HUDEP-2 (cell line): ENCODE results near the gene BCL11B.

Experiments
- DNase-seq, 76 experiments: peaks; one replicate each; lab custom pipeline; 2025; ENCODE audit not compliant: unreplicated experiment in 76 of 76; lab: John Stamatoyannopoulos, UW

BCL11B gene

DNA sequence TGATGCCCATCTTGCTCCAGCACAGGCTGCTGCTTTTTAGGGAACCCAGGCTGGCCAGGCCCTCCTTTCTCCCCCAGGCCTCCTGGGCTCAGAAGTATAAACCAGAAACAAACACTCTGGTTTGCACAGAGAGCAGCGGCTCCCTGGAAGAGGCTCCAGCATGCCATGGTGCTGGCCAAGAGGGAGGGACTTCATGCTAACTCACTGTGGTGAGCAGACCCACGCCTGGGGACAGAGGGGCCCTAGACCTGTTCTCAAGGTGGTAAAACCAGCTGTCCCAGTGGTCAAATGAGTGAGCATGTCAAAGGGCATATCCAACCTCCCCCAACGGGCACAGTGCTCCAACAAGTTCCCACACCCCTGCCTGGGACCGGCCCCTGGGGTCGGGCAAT, 15.5 kb downstream of the BCL11B start:
- no peak for DNase-seq

DNA sequence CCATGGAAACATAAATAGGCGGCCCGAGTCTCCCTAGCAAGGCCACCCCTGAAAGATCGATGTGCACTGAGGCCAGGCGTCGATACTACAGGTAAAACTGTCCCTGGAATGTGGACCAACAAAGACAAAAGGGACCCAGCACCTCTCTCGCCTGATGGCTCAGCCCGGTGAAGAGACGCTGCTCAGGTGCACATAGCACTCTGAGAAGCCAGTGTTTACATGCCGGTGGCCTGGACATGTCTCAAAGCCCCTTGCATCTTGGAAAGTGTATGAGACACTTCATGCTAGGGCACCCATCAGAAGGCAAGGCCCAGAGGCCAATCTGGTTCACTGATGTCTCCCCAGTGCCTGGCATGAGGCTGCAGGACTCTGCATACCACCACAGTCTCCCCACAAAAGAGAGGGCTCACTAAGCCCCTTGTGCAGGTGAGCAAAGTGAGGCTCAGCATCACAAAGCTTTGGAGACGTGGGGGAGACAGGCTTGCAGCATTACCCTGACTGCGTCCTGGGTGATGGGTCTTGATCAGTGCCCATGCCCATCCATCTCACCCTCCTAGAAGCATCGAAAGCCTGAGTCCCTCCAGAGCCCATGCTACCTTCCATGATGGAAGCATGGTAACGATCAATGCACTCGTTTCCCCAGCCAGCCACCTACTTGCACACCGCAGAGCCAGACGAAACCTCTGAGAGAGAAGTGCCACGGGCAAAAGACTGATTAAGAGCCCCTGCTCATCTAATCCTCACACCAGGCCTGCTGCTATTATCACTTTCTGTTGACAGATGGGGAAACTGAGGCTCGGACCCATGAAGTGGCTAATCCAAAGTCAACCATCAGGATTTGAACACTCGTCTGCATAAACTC, 16.1 kb downstream of the BCL11B start:
- DNase-seq, result no peak

DNA sequence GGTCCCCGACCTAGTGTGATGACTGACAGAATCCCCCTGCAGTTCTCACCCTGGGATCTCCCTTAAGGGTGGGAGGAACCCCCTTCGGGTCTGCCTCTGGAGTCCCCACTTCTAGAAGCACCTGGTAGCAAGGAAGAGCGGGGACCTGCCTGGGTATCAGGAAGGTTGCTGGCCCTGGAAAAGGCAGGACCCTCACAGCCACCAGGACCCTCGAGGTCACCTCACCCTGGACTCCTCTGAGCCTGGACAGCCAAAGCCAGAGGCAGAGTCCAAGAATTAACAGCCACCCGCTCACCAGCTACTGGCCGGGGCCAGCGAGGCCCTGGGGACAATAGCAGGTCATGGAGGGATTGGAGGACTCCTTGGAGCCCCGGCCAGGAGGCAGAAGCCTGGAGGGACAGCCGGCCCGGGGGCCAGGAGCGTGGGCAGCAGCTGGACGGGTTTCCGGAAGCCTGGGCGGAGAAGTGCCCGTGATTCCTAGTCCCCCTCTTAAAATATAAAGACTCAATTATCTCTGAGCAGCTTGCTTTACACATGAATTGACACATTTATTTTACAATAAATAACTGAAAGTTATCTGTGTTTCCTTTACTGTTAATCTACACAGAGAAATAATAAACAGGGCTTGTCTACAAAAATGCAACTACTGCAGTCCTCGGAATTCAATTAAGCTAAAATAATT, 17.5 kb downstream of the BCL11B start:
- no peak for DNase-seq

DNA sequence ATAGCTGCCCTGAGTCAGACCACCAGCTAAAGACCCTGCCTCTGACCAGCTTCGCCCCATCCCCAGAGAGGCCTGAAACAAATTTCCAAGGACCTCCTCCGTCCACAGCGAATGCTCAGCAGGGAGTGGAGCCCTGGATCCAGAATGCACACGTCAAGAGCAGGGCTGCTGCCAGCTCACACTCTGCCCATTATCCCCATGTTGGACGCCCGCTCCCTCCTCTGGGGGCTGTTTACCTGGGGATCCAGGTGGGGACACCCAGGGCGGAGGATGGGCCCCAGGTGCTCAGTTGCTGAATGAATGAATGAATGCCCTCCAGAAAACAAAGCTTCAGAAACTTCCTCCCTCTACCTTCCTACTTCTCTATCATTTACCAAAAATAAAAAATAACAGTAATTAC, 18.1 kb downstream of the BCL11B start:
- no peak for DNase-seq

DNA sequence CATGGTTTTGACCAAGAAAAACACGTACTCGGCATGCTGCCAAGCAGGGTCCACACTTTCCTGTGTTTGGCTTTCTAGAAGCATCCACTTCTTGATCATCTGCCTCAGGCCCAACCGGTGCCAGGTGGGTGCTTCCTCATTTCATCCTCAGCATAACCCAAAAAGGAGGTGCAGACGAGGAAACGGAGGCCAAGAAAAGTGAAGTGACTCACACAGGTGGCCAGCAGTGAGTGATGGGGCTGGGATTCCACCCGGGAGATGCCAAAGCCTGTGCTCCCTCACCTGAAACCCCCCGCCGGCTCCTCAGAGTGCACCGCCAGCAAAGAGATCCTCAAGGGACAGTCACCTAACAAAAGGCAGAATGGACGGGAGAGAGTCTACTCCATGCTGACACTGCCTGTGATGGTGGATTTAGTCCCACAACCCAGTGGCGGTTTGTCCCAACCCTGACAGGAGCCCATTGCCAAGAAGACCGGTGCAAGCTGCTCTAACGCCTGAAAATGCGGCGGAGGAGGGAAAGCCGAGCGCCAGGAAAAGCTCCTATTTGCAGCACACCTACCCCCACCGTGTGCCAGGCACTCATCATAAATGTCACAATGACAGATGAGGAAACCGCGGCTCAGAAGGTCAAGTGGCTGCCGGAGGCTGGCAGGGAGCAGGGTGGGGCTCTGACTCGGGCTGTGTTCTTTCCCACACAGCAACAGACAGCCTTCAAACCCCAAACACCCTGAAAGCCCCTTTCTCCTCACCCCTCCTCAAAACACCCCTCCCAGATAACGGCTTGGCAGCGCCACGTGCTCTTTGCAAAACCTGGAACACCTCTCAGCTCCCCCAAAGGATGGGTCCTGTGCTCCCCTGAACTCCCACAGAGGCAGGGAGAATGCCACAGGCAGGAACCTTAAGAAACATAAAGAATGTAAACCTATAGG, 18.8 kb downstream of the BCL11B start:
- DNase-seq, result no peak

DNA sequence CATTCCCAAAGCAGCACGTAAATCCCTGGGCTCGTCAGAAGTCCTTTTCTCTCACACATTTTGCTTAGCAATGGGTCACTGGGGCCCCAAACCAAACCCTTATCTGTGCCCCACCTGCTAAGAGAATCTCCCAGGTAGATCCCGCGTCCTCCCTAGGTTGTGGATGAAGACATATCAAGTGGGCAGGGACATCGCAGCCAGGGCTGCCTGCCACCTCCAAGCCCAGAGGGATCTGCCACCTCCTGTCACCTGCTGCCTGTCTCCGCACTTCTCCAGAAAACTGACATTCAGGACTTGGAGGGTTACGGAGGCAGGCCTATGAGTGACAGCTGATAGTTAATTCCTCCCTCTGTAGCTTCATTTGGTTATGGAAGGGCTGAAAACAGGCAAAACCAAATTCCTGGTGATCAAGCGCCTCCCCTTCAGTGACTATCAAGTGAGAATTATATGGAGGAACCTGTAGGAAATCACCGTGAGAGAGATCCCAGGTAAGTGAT, 19.5 kb downstream of the BCL11B start:
- DNase-seq, result no peak

DNA sequence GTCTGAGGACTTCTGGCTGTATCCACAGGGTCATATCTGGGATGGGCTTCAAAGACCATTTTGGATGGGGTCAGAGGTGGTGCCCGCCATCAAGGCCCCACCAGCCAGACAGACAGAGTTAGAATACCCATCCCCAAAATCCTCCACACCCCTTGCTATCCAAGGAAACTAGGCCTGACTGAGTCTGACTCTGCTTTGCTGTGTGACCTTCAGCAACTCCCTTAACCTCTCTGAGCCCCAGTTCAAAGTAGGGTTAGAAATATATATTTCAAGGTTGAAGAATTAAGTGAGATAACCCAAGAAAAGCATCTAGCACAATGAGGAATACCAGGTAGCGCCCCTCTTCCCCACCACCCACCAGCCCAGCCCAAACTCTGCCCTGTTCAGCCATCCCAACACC, 20.3 kb downstream of the BCL11B start:
- DNase-seq, result no peak

DNA sequence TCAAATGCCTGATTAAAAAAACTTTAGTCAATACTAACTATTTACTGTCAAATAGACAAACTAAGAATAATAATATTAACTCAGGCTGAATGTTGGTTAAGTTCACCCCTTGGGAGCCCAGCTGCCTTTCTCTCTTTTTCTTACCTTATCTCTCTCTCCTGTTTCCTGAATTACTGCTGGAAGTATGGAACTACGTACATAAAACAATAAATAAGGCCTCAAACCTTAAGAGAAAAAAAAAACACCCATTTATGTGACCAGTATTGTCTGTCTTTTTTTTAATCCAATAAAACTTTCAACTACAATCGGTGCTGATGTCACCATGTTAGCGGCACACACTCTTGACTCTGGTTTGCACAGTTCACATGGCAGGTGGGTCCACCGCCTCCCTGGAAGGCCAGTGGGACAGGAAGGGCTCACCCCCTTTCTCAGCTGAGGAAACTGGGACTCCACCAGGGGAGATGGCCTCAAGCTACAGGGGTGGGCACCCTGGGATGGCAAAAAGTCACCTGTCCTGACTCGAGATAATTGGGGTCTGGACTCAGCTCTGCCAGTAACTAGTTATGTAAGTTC, 21.3 kb downstream of the BCL11B start:
- no peak for DNase-seq

DNA sequence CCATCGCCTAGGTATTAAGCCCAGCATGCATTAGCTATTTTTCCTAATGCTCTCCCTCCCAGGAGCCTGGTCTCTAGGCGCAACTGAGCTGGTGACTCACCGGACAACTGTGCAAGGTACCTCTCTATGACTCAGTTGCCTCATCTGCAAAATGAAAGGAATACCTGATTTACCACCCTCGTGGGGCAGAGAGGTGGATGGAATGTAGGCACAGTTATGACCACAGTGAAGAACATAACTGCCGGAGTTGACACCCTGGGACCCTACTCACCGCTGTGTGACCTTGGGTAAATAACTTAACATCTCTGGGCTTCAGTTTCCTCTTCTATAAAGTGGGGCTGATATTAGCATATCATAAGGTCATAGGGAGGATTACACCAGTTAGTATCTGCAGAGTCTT, 22.6 kb downstream of the BCL11B start:
- no peak for DNase-seq

DNA sequence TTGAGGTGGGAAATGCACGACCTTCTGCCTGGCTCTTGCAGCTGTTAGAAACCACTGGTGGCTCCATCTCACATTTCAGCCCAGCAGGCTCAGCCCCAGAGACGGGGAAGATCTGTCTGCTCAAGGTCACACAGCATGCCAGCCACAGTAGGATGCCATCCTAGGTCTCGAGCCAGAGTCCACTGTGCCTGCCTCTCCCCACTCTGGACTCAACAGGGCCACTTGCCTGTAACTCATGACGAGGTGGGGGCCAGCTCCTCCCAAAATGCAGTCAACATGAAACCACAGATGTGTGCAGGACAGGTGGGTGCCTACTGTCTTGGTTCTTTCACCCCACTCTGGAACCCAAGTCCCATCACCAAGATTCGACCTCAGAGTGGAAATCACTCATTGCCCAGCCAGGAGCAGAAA, 23.2 kb downstream of the BCL11B start:
- DNase-seq, result no peak

DNA sequence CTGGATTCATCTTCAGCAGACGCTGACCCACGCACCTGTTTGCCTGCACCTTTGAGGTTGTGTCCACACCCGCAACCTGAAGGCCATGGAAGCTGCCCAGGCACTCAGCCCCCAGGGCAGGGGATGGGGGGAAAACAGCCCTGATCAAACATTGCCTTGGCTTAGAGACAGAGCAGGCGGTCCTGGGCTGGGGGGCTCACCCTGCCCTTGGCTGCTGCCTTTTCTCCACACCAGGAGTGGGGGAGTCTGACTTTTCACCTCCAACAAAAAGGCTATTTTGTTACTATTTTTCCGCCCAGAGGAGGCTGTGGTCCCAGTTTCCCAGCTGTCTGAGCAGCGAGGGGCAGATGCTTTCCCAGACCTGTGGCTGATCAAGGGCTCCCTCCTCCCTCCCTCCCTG, 24.2 kb downstream of the BCL11B start:
- DNase-seq, result no peak

DNA sequence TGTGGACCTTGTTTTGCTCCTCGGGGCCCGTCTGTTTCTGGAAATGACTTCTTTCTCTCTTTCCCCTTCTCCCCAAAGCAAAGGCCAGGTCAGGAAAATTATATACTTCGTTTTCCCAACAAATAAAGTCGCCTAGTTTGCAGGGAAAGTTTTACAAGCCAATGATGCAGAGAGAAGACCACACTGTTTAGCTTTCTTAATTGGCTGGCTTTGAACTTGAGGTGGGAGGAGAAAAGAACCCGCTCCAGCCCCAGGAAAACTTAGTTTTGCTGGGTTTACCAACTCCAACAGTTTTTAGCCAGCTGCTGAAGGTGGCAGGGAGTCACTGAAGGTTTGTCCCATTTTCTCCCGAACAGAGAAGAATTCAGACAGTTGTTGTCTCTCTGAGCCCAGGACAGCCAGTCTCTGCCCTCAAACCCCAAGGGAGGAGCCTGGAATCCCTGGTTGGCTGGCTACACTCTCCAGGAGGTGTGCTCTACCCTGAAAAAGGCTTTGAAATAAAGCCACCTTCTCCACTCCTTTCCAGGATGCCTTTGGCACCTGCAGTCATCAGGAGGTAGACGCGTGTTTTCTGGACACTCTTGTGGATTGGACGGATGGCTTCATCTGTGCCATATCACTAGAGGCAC, 24.8 kb downstream of the BCL11B start:
- no peak for DNase-seq

DNA sequence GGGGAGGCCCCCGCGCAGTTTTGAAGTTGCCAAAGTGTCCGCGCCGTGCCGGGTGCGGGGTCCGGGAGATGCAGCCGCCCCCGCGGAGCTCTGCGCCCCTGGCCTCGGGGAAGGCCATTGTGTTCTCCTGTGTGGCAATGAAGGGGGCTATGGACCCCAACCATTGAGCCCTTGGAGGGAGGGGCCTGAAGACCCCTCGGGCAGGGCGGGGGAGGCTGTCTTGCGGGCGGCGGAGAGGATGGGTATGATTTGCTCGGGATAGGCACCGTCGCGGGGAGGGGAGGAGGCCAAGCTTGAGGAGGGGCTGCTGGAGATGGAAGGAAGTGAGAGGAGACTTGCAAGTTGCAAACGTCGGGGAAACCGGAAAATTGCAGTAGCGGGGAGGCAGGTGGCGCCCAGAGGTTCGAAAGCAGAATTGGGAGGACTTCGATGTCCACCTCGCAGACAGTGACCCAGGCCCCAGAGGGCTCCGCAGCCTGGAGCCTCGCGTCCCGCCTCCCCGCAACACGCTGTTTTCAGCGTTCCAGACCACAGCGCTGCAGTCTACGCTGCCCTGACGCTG, 25.4 kb downstream of the BCL11B start:
- no peak for DNase-seq

DNA sequence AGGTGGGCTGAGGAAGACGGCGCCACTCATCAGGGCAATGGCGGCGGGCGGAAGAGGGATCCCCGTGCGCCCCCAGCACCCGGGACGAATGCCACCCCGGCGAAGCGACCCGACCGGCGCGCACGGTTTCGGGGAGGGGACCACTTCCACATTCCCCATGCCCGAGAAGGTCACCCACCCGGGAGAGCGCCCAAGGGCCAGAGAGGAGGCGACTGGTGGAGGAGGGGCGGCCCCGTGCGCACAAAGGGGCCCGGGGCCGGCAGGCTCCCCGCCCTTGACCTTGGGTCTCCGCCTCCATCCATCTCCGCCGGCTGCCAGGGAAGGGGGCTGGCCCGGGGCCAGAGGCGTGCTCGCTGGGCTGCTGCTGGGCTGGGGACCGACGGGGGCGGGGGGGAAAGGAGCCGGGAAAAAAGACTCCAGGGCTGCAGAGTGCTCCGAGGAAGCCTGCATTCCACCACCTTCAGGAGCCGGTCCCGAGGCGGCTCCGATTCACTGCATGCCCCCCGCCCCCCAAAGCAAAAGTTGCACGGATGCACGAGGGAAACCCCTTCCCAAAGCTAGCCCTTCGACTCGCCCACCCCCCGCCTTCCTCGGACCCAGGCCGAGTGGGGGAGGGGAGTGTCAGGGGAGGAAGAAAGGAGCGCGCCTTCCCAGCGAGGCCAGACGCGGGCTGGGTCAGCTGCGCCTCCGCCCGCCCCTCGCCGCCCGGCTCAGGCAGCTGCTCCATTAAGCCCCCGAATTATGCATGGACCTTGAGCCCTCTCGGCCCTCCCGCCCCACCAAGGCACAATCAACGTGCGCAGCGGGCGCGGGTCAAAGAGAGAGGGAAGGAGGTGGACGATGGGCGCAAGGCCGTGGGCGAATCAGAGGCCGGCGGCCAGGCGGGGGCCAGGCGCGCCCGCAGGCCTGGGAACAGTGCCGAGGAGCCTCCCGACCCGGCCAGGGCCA, 26.2 kb downstream of the BCL11B start:
- DNase-seq, result no peak

DNA sequence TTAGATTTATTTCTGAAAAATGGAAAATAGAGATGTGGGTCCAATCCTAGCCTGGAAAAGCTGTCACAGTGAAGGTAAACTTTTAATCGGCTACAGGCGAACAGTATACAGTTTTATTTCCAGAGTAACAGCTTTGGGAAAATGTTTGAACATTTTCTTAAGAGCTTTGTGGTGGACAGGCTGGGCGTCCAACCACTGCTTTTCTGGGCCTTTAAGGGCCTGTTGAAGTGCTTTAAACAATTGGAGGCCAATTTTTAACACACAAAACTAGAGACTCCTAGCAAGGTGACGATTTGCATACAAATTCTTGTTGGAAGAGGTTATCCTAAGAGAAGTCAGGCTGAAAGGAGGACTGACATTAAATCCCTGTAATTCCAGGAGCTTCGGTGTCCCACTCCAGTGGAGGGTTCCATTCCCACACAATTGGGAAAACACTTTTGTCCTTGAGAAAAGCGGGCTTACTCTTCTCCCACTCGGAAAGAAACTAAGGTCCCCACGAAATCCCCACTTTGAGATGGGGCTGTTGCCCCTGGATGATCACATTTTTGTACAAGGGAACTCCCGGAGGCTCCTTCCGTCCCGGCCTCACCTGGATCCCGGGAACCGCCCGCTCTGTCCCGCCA, 26.9 kb downstream of the BCL11B start:
- DNase-seq, result no peak

DNA sequence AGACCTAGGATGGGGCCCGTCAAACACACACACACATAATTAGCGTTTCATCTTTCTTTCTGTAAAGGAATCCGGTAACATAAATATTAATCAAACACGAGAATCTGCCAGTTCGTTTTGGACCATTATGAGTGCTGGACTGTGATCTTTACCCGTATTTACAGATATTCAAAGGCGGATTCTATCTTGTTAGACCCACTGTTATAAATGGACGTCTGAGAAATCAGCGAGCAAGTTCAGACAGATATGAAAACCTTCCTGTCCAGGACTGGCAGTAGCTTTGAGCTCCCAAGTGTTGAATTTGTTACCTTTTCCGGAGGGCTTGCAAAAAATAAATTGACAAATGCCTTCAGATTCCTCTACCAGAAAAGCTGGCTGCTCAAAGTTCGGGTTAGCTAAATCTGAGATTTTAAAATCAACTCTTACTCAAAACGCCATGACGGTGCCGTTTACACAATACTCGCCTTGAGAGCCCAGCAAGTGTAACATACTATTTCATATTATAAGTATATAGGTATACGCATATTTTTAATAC, 27.6 kb downstream of the BCL11B start:
- DNase-seq, result no peak

DNA sequence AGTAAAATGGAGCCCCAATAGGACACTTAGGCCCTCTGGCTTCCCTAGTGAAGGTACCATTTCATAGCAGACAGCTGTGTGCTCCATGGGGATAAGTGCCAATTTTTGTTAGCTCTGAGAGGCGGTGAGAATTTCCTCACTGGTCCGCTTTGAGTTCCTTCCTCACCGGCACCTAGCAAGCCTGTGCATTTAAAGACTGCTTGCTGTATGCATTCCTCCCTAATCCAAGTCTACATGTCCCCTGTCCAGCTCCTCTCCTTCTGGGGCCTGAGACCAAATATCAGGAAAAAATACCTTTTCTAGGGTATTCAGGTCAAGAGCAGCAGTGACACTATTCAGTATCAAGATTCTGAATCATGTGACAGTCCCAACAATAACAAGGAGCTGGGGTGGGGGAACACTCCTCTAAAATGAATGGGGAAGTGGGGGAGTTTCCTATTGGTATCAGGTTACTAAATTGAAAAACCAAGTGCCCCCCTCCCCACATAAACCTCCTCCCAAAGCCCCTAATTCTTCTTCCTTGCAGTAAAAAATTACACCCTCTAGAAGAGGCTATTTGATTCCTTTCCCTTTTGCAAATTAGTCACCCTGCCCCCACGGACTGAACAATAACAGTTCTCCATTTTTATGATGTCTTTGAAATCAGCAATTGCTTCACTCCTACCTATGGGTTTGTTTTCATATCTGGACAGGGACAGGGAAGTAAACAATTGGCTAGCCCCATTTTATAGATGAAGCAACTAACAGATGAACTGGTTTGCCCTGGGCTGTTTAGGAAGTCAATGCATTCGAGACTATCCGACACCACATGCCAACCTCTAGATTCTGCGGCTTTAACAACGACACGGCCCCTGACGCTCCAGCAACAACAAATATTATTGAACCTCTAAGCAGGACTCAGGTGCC, 28.9 kb downstream of the BCL11B start:
- no peak for DNase-seq
